GM23338 (cell line): Measurements from ENCODE around the gene RCOR1. TPM values are rescaled to one million over a fixed set of nuclear protein-coding genes. Genes with fewer than 3 reads are reported as not detected.

Experiments
- ATAC-seq: fragments of 200-7000 bp; cut with Tn5 transposase; 3 replicates; pipeline ENCODE4 v1.9.1; 2020
- DNase-seq: peaks from one replicate; pipeline ENCODE4 v3.0.0-alpha.2; 2015; ENCODE audit warnings: low spot score
- H2AFZ ChIP-seq: fragments of 200-600 bp; sonication (generic); 2 replicates; pipeline ENCODE4 v1.8.0; 2016; ENCODE audit warnings: antibody characterized with exemption, mild to moderate bottlenecking, moderate library complexity
- H3F3A ChIP-seq: fragments of 200-600 bp; sonication (generic); replicated peaks from 2 replicates; pipeline ENCODE4 v1.8.0; 2017; ENCODE audit warnings: antibody characterized with exemption, mixed run types, low read depth
- H3K27ac ChIP-seq: fragments of 200-600 bp; sonication (generic); 2 replicates; pipeline ENCODE4 v1.6.1; 2016; ENCODE audit warnings: low read depth
- H3K27me3 ChIP-seq: fragments of 200-600 bp; sonication (generic); 2 replicates; pipeline ENCODE4 v1.8.0; 2016; ENCODE audit warnings: mild to moderate bottlenecking, mixed run types, moderate library complexity; ENCODE audit not compliant: insufficient read depth
- H3K36me3 ChIP-seq: fragments of 200-600 bp; sonication (generic); 2 replicates; pipeline ENCODE4 v1.8.0; 2016; ENCODE audit warnings: mild to moderate bottlenecking; ENCODE audit not compliant: insufficient read depth
- H3K4me1 ChIP-seq: fragments of 200-600 bp; sonication (generic); 2 replicates; pipeline ENCODE4 v1.8.0; 2016; ENCODE audit warnings: mild to moderate bottlenecking, moderate library complexity; ENCODE audit not compliant: insufficient read depth
- H3K4me2 ChIP-seq: fragments of 200-600 bp; sonication (generic); 2 replicates; pipeline ENCODE4 v1.7.1; 2017; ENCODE audit warnings: mixed run types
- H3K4me3 ChIP-seq: fragments of 200-600 bp; sonication (generic); 2 replicates; pipeline ENCODE4 v1.6.1; 2016; ENCODE audit warnings: mixed run types
- H3K79me2 ChIP-seq: fragments of 200-600 bp; sonication (generic); replicated peaks from 2 replicates; pipeline ENCODE4 v1.8.0; 2017; ENCODE audit warnings: mild to moderate bottlenecking; ENCODE audit not compliant: insufficient read depth
- H3K9me2 ChIP-seq: fragments of 200-600 bp; sonication (generic); 2 replicates; pipeline ENCODE4 v1.8.0; 2017; ENCODE audit not compliant: insufficient read depth
- H4K20me1 ChIP-seq: fragments of 200-600 bp; sonication (generic); replicated peaks from 2 replicates; pipeline ENCODE4 v1.8.0; 2017; ENCODE audit warnings: mild to moderate bottlenecking; ENCODE audit not compliant: insufficient read depth
- H3K27ac Mint-ChIP-seq: 2 replicates; pipeline ENCODE4 v1.8.0; 2020; ENCODE audit warnings: inconsistent platforms, mild to moderate bottlenecking, moderate library complexity, mixed read lengths
- H3K27me3 Mint-ChIP-seq: 3 replicates; pipeline ENCODE4 v1.8.0; 2022; ENCODE audit warnings: low read depth, mild to moderate bottlenecking, moderate library complexity, mixed read lengths, inconsistent platforms; ENCODE audit not compliant: insufficient read depth, poor library complexity
- H3K36me3 Mint-ChIP-seq: 3 replicates; pipeline ENCODE4 v1.8.0; 2021; ENCODE audit warnings: low read depth, mild to moderate bottlenecking, inconsistent platforms, moderate library complexity, mixed read lengths
- H3K4me1 Mint-ChIP-seq: 3 replicates; pipeline ENCODE4 v1.8.0; 2020; ENCODE audit warnings: mild to moderate bottlenecking, inconsistent platforms, mixed read lengths
- H3K4me3 Mint-ChIP-seq: 3 replicates; pipeline ENCODE4 v1.8.0; 2021; ENCODE audit warnings: moderate library complexity, mild to moderate bottlenecking, inconsistent platforms, mixed read lengths
- H3K9me3 Mint-ChIP-seq: 3 replicates; pipeline ENCODE4 v1.8.0; 2020; ENCODE audit warnings: moderate library complexity, mild to moderate bottlenecking, inconsistent platforms, mixed read lengths
- CREB1 ChIP-seq: fragments of 250-450 bp; sonication (Bioruptor Pico); IDR thresholded peaks from 2 replicates; pipeline ENCODE4 v1.5.0; 2020; ENCODE audit warnings: low read depth, mild to moderate bottlenecking, moderate library complexity
- EZH2 ChIP-seq: fragments of 200-600 bp; sonication (generic); IDR thresholded peaks from one replicate; pipeline ENCODE4 v1.8.0; 2017; ENCODE audit warnings: antibody characterized with exemption, mild to moderate bottlenecking, low read depth; ENCODE audit not compliant: unreplicated experiment
- EZH2phosphoT487 ChIP-seq: fragments of 200-600 bp; sonication (generic); IDR thresholded peaks from one replicate; pipeline ENCODE4 v1.8.1; 2018; ENCODE audit warnings: antibody characterized with exemption; ENCODE audit not compliant: unreplicated experiment
- JUNB ChIP-seq: IDR thresholded peaks from one replicate; pipeline ENCODE4 v1.6.1; 2016; ENCODE audit warnings: antibody characterized with exemption; ENCODE audit not compliant: unreplicated experiment
- ZNF114 ChIP-seq: fragments of 250-450 bp; sonication (Bioruptor Pico); IDR thresholded peaks from 2 replicates; pipeline ENCODE4 v1.5.0; 2020; ENCODE audit warnings: mild to moderate bottlenecking, moderate library complexity
- ZNF331 ChIP-seq: fragments of 250-450 bp; sonication (Bioruptor Pico); IDR thresholded peaks from 2 replicates; pipeline ENCODE4 v1.5.0; 2020; ENCODE audit warnings: low read depth, mild to moderate bottlenecking, moderate library complexity
- polyA plus RNA-seq: library from polyadenylated mRNA; unstranded; fragments of >200 nt; fragmentation: Nextera tagmentation; extraction: Ambion mirVana; gene quantifications from 2 replicates; pipeline ENCODE4 v1.2.1, GENCODE V29; 2016
- total RNA-seq: library from RNA; depleted of rRNA; stranded (reverse); fragments of >200 nt; shearing (Covaris generic); gene quantifications from 2 replicates; pipeline ENCODE4 v1.2.3, GENCODE V29; 2014
- TF ChIP-seq, protein P1 (sequence below), 2 experiments: fragments of 200-600 bp in 1 of 2; sonication (generic) in 1 of 2; conservative IDR thresholded peaks; 2 replicates each; pipeline versions ENCODE4 v1.5.1 to v1.6.1; 2016 to 2017; ENCODE audit warnings: antibody characterized with exemption in 2 of 2, low read depth in 2 of 2, mild to moderate bottlenecking in 2 of 2, moderate library complexity in 1 of 2
- TF ChIP-seq, protein P2 (sequence below): fragments of 250-450 bp; sonication (Bioruptor Pico); IDR thresholded peaks from 2 replicates; pipeline ENCODE4 v1.5.0; 2020; ENCODE audit warnings: mild to moderate bottlenecking, moderate library complexity
- TF ChIP-seq, protein P3 (sequence below): IDR thresholded peaks from 2 replicates; pipeline ENCODE4 v1.6.1; 2016; ENCODE audit warnings: antibody characterized with exemption

Gene RCOR1
- total and polyA plus RNA-seq, 2 experiments from 2014 or later, result 7.6 to 26.1 TPM

DNA sequence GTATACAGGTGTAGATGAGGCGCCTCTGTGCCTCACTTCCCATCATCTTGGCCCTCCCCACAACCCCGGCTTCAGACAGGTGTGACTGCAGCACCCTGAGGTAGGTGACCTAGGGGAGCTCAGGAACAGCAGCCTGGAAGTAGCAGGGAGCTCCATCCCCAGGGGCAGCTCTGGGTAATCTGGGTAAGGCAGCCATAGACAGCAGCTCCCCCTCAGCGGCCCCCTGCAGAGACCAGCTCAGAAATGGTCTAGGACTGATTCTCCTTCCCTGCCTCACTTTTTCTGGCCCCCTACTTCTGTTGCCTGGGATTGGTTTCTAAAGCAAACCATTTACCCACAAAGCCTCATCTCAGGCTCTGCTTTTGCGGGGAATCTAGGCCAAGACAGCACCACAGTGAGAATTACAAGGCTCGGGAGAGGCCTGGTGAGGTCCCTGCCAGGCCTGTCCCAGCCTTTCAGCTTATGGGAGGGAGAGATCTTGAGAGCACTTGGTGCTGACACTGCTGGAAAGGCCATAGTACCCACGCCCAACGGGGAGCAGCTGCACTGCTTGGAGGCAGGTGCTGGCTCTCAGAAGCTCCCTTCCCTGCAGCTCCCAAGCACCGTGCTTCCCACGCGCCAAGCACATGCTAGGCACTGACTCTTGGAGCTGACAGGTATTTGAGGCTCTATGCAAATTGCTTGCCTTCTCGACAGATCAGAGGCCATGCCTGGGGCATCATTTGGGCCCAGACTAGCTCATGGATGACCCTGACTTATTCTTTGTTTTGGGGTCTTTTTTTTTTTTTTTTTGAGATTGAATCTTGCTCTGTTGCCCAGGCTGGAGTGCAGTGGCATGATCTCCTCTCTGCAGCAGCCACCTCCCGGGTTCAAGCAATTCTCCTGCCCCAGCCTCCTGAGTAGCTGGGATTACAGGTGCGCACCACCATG, 139.7 kb downstream of the RCOR1 start:
- Histone ChIP-seq H2AFZ (no peak overlapping the region), H3K27ac (no peak overlapping the region), H3K36me3 (no peaks in the 10 kb centered on the region), H3K27me3 (no peaks in the 10 kb centered on the region), H4K20me1 (no peaks in the 10 kb centered on the region; the same call in 1 of the 2 replicates), H3K4me3 (no peak overlapping the region), H3K4me1 (peaks cover 9% of the 10 kb centered on the region; the same call in 1 of the 2 replicates), H3K4me2 (no peak overlapping the region), H3F3A (no peaks in the 10 kb centered on the region), H3K79me2 (no peaks in the 10 kb centered on the region), H3K9me2 (no peaks in the 10 kb centered on the region)
- TF ChIP-seq JUNB (no peak), ZNF114 (CRISPR knock-in tag) (no peak), EZH2 (no peak), ZNF331 (CRISPR knock-in tag) (no peak), EZH2phosphoT487 (no peak), CREB1 (CRISPR knock-in tag) (no peak)
- TF ChIP-seq, protein P1, sequence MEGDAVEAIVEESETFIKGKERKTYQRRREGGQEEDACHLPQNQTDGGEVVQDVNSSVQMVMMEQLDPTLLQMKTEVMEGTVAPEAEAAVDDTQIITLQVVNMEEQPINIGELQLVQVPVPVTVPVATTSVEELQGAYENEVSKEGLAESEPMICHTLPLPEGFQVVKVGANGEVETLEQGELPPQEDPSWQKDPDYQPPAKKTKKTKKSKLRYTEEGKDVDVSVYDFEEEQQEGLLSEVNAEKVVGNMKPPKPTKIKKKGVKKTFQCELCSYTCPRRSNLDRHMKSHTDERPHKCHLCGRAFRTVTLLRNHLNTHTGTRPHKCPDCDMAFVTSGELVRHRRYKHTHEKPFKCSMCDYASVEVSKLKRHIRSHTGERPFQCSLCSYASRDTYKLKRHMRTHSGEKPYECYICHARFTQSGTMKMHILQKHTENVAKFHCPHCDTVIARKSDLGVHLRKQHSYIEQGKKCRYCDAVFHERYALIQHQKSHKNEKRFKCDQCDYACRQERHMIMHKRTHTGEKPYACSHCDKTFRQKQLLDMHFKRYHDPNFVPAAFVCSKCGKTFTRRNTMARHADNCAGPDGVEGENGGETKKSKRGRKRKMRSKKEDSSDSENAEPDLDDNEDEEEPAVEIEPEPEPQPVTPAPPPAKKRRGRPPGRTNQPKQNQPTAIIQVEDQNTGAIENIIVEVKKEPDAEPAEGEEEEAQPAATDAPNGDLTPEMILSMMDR (conservative IDR thresholded peaks at IDR 0.05; ENCODE audit: low read depth in 2 of 2), result no peak
- TF ChIP-seq, protein P2, sequence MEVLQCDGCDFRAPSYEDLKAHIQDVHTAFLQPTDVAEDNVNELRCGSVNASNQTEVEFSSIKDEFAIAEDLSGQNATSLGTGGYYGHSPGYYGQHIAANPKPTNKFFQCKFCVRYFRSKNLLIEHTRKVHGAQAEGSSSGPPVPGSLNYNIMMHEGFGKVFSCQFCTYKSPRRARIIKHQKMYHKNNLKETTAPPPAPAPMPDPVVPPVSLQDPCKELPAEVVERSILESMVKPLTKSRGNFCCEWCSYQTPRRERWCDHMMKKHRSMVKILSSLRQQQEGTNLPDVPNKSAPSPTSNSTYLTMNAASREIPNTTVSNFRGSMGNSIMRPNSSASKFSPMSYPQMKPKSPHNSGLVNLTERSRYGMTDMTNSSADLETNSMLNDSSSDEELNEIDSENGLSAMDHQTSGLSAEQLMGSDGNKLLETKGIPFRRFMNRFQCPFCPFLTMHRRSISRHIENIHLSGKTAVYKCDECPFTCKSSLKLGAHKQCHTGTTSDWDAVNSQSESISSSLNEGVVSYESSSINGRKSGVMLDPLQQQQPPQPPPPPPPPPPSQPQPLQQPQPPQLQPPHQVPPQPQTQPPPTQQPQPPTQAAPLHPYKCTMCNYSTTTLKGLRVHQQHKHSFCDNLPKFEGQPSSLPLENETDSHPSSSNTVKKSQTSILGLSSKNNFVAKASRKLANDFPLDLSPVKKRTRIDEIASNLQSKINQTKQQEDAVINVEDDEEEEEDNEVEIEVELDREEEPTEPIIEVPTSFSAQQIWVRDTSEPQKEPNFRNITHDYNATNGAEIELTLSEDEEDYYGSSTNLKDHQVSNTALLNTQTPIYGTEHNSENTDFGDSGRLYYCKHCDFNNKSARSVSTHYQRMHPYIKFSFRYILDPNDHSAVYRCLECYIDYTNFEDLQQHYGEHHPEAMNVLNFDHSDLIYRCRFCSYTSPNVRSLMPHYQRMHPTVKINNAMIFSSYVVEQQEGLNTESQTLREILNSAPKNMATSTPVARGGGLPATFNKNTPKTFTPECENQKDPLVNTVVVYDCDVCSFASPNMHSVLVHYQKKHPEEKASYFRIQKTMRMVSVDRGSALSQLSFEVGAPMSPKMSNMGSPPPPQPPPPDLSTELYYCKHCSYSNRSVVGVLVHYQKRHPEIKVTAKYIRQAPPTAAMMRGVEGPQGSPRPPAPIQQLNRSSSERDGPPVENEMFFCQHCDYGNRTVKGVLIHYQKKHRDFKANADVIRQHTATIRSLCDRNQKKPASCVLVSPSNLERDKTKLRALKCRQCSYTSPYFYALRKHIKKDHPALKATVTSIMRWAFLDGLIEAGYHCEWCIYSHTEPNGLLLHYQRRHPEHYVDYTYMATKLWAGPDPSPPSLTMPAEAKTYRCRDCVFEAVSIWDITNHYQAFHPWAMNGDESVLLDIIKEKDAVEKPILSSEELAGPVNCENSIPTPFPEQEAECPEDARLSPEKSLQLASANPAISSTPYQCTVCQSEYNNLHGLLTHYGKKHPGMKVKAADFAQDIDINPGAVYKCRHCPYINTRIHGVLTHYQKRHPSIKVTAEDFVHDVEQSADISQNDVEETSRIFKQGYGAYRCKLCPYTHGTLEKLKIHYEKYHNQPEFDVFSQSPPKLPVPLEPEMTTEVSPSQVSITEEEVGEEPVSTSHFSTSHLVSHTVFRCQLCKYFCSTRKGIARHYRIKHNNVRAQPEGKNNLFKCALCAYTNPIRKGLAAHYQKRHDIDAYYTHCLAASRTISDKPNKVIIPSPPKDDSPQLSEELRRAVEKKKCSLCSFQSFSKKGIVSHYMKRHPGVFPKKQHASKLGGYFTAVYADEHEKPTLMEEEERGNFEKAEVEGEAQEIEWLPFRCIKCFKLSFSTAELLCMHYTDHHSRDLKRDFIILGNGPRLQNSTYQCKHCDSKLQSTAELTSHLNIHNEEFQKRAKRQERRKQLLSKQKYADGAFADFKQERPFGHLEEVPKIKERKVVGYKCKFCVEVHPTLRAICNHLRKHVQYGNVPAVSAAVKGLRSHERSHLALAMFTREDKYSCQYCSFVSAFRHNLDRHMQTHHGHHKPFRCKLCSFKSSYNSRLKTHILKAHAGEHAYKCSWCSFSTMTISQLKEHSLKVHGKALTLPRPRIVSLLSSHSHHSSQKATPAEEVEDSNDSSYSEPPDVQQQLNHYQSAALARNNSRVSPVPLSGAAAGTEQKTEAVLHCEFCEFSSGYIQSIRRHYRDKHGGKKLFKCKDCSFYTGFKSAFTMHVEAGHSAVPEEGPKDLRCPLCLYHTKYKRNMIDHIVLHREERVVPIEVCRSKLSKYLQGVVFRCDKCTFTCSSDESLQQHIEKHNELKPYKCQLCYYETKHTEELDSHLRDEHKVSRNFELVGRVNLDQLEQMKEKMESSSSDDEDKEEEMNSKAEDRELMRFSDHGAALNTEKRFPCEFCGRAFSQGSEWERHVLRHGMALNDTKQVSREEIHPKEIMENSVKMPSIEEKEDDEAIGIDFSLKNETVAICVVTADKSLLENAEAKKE, result no peak
- TF ChIP-seq, protein P3, sequence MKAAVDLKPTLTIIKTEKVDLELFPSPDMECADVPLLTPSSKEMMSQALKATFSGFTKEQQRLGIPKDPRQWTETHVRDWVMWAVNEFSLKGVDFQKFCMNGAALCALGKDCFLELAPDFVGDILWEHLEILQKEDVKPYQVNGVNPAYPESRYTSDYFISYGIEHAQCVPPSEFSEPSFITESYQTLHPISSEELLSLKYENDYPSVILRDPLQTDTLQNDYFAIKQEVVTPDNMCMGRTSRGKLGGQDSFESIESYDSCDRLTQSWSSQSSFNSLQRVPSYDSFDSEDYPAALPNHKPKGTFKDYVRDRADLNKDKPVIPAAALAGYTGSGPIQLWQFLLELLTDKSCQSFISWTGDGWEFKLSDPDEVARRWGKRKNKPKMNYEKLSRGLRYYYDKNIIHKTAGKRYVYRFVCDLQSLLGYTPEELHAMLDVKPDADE, result no peak
- Mint-ChIP-seq H3K4me1 (peaks cover 2% of the 10 kb centered on the region; the same call in 2 of the 3 replicates), H3K4me3 (no peak overlapping the region), H3K27ac (0 out of 2 replicates have a peak overlapping the region, but pooled peaks have one; percentile 23), H3K27me3 (peaks cover 9% of the 10 kb centered on the region), H3K9me3 (no peaks in the 10 kb centered on the region), H3K36me3 (peaks cover 13% of the 10 kb centered on the region; the same call in 2 of the 3 replicates)
- DNase-seq (no peak), ATAC-seq (peak; percentile 52)
